ENCODE results near the gene FGF4.
"Not testable (repeated sequence)": the region's sequence is repeated elsewhere in the genome, so short reads cannot be mapped to it uniquely, and the experiment has no call there.

Gene FGF4

DNA sequence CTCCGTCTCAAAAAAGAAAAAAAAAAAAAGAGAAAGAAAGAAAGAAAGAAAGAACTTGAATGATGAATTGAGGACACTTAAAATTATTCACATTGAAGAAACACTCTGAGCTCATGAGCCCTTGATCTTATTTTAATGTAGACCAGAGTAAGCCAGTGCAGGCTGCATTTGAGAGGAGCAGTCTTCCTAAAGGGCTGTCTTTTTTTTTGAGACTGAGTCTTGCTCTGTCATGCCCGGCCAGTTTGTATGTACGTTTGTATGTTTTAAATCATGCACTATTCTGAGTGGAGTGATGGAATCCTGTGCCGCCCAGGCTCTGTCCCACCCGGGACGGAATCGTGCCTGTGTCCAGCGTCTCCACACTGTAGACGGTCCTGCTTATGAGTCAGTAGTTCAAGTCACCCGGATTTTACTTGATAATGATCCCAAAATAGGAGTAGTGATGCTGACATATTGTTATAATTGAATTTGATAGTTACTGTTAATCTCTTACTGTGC lies 9.6 kb downstream of the FGF4 start:
- Histone ChIP-seq H3K4me3 (ENCODE audit: low read depth in 1 of 2, low read length in 1 of 2) (no peak overlapping the region), H3K9me3 (no peaks in the 10 kb centered on the region), H3K27ac (no peak overlapping the region), H3K36me3 (no peaks in the 10 kb centered on the region), H3K27me3 (peaks cover 32% of the 10 kb centered on the region), H3K4me1 (ENCODE audit: control insufficient read depth in 1 of 2, insufficient read depth in 1 of 2, low read depth in 1 of 2, low read length in 1 of 2) (no peaks in the 10 kb centered on the region)
- TF ChIP-seq, protein P1, sequence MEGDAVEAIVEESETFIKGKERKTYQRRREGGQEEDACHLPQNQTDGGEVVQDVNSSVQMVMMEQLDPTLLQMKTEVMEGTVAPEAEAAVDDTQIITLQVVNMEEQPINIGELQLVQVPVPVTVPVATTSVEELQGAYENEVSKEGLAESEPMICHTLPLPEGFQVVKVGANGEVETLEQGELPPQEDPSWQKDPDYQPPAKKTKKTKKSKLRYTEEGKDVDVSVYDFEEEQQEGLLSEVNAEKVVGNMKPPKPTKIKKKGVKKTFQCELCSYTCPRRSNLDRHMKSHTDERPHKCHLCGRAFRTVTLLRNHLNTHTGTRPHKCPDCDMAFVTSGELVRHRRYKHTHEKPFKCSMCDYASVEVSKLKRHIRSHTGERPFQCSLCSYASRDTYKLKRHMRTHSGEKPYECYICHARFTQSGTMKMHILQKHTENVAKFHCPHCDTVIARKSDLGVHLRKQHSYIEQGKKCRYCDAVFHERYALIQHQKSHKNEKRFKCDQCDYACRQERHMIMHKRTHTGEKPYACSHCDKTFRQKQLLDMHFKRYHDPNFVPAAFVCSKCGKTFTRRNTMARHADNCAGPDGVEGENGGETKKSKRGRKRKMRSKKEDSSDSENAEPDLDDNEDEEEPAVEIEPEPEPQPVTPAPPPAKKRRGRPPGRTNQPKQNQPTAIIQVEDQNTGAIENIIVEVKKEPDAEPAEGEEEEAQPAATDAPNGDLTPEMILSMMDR (IDR thresholded peaks at IDR 0.05), result no peak

DNA sequence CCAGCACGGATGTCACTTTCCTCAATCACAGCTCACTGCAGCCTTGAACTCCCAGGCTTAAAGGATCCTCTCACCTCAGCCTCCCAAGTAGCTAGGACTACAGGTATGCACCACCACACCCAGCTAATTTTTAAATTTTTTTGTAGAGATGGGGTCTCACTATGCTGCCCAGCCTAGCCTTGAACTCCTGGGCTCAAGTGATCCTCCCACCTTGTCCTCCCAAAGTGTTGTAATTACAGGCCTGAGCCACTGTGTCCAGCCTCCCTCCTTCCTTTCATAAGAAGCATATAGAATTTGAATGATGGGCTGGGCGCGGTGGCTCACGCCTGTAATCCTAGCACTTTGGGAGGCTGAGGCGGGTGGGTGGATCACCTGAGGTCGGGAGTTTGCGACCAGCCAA lies 10.2 kb downstream of the FGF4 start:
- H3K4me3 ChIP-seq (ENCODE audit: low read depth in 1 of 2, low read length in 1 of 2); H3K9me3 ChIP-seq; H3K27ac ChIP-seq; H3K36me3 ChIP-seq; H3K4me1 ChIP-seq (ENCODE audit: control insufficient read depth in 1 of 2, insufficient read depth in 1 of 2, low read depth in 1 of 2, low read length in 1 of 2): not testable (repeated sequence)
- peaks cover 29% of the 10 kb centered on the region for H3K27me3 ChIP-seq

DNA sequence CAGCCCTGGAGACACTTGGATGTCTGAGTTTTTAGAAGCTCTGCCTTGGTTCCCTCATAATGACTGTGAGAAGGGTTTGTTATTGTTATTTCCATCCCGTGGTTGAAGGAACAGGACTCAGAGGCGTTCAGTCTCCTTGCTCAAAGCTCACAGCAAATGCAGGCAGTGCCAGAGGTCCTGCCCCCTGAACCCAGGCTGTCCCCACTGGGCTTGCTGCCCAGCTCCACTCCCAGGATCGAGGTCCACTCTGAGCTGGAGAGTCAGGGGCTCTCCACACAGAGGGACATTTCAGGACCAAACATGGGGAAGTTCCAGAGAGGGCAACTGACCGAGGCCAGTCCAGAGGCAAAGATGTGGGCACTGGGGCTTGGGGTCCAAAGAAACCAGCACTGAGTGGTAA lies 14.8 kb downstream of the FGF4 start:
- no peaks in the 10 kb centered on the region for H3K36me3 ChIP-seq
- no peaks in the 10 kb centered on the region for H3K4me1 ChIP-seq (ENCODE audit: control insufficient read depth in 1 of 2, insufficient read depth in 1 of 2, low read depth in 1 of 2, low read length in 1 of 2)
- TF ChIP-seq, protein P1 (IDR thresholded peaks at IDR 0.05), result no peak
- no peak overlapping the region for H3K4me3 ChIP-seq (ENCODE audit: low read depth in 1 of 2, low read length in 1 of 2)
- no peak overlapping the region for H3K27ac ChIP-seq
- H3K9me3 ChIP-seq, result no peaks in the 10 kb centered on the region
- peaks cover 10% of the 10 kb centered on the region for H3K27me3 ChIP-seq

DNA sequence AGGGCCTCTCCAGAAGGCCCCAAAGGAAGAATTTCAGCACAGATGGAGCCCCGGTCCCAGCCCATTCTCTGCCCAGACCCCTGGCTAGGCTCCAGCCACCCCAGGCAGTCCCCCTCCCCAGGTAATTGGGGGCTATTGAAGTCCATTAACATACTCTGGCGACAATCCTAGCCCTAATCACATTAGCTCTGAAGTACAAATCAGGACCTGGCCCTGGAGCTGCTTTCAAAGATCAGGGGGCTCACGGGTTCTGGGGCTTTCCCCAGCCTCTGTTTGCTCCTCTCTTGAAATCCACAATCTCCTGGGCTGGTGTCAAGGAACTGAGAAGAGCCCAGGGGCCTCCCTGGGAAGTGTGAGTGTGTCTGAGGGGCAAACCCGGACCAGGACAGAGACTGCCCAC lies 22.3 kb downstream of the FGF4 start:
- TF ChIP-seq, protein P1 (IDR thresholded peaks at IDR 0.05), result no peak
- peaks cover 7% of the 10 kb centered on the region for H3K27me3 ChIP-seq

DNA sequence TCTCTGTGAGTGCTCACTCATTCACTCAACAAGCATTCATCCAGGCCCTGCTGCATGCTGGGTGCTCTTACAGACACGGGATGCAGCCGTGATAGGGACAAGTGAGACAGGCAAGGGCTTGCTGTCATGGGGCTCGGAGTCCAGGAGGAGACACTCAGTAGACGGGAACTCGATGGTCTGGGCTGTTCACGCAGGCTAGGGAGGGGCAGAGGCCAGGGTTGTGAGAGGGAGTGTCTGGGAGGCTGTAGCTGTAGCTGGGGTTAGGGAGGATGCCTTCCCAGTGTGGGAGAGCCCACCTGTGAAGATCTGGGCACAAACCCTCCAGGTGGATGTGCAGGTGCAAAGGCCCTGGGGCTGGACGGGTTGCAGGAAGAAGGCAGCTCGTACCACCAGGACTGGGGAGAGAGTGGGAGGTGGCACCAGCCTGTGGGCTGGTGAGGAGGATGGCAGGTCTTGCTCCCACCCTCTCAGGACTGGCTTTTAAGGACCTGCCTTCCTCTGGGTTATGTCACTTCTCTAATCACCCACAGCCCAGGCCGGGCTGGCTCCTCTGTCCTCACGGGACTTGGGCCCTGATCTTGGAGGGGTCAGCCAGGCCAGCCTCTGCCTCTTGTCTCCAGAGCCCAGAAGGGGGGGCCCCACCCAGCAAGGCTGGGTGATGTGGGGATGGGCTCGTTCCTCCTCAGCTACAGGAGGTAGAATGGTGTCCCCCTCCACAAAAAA lies 24.1 kb downstream of the FGF4 start:
- TF ChIP-seq, protein P1 (IDR thresholded peaks at IDR 0.05), result no peak
- H3K27me3 ChIP-seq, result peaks cover 12% of the 10 kb centered on the region
- no peak overlapping the region for H3K4me3 ChIP-seq (ENCODE audit: low read depth in 1 of 2, low read length in 1 of 2)
- H3K9me3 ChIP-seq, result no peaks in the 10 kb centered on the region
- H3K27ac ChIP-seq, result no peak overlapping the region
- H3K4me1 ChIP-seq (ENCODE audit: control insufficient read depth in 1 of 2, insufficient read depth in 1 of 2, low read depth in 1 of 2, low read length in 1 of 2), result no peaks in the 10 kb centered on the region
- H3K36me3 ChIP-seq, result no peaks in the 10 kb centered on the region

More for the DNA sequence above, 22.3 kb downstream of the FGF4 start:
- no peaks in the 10 kb centered on the region for H3K9me3 ChIP-seq
- H3K27ac ChIP-seq, result no peak overlapping the region
- no peak overlapping the region for H3K4me3 ChIP-seq (ENCODE audit: low read depth in 1 of 2, low read length in 1 of 2)
- H3K4me1 ChIP-seq (ENCODE audit: control insufficient read depth in 1 of 2, insufficient read depth in 1 of 2, low read depth in 1 of 2, low read length in 1 of 2), result no peaks in the 10 kb centered on the region
- no peaks in the 10 kb centered on the region for H3K36me3 ChIP-seq

DNA sequence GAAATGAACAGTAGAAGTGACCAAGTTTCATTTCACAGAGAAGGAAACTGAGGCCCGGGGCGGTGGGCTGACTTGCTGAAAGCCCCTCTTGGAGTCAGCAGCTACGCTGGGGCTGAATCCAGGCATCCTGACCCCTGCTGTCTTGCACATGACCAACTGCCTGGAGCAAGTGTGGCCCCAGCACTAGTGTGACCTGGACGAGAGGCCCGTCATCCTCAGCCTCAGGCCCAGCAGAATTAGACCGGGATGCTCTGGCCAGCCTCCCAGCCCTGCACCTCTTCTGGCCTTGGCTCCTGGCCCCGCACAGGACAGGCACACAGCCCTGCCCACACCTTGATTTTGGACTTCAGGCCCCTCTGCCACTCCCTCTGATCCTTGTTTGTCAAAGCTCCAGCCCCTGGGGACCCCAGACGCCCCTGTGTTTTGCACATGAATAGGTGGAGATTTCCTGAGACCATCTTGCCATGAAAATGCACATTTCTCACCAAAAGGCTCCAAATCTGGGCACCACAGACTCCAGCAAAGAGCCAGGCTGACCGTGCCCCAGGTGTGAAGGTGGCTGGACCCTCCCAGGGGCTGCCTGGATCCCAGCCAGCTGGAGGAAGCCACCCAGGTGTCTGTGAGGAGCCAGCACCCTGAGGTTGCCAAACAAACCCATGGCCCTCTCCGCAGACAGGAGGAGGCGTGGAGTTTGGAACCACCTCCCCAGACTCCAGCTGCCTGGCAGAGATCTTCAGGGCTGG lies 24.9 kb downstream of the FGF4 start:
- Histone ChIP-seq H3K27ac (no peak overlapping the region), H3K4me1 (ENCODE audit: control insufficient read depth in 1 of 2, insufficient read depth in 1 of 2, low read depth in 1 of 2, low read length in 1 of 2) (no peaks in the 10 kb centered on the region), H3K4me3 (ENCODE audit: low read depth in 1 of 2, low read length in 1 of 2) (no peak overlapping the region), H3K9me3 (no peaks in the 10 kb centered on the region), H3K36me3 (no peaks in the 10 kb centered on the region), H3K27me3 (peaks cover 12% of the 10 kb centered on the region)
- TF ChIP-seq, protein P1 (IDR thresholded peaks at IDR 0.05), result no peak
